Stimulated activated CD4-positive, alpha-beta T cell treated with anti-CD3 and anti-CD28 coated beads, TNF-alpha, amount 100 ng/mL, for 4 hours (primary cell): ENCODE data around the gene GRM3.

Experiments used
- DNase-seq, 3 experiments: peaks; one replicate each; pipeline ENCODE4 v3.0.0-alpha.2; 2020; ENCODE audit warnings: low read depth in 3 of 3

Gene GRM3

DNA sequence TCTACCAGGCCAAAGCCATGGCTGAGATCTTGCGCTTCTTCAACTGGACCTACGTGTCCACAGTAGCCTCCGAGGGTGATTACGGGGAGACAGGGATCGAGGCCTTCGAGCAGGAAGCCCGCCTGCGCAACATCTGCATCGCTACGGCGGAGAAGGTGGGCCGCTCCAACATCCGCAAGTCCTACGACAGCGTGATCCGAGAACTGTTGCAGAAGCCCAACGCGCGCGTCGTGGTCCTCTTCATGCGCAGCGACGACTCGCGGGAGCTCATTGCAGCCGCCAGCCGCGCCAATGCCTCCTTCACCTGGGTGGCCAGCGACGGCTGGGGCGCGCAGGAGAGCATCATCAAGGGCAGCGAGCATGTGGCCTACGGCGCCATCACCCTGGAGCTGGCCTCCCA lies 142.7 kb downstream of the GRM3 start:
- no peak for DNase-seq

DNA sequence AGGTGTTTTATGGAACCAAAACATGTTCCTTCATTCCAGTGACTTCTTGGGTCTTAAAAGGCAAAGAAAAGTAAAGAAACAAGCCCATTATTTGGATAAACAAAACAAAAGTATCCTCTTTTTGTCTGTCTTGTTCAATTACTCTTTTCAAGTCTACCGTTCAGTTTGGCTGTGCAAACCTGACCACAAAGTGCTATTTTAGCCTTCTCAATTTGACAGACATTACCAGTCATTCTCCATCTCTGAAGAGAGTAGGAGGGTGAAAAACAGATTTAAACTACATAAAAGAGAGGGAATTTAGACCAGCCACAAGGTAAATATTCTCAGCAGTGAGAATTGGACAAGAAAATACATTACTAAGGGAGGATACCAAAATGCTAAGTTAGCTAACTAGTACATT lies 145.2 kb downstream of the GRM3 start:
- DNase-seq = no peak

DNA sequence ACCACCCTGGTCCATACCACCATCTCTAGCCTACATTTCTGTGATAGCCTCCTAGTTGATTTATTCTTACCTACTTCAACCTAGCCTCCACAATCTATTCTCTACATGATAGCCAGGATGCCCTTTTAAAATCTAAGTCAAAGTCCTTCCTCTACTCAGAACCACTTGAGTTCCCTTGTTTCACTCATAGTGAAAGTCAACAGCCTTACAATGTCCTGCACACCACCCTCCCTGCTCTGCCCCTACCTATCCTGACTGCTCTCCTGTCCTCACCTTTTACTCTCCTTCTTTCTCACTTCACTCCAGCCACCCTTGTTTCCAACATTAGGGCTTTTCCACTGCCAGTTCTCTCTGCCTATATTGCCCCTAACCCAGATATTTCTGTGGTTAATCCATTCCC lies 146.7 kb downstream of the GRM3 start:
- DNase-seq = no peak

GRCh38 chr7:86792260-86792659 lies 148.6 kb downstream of the GRM3 start:
- DNase-seq = no peak

- no peak for DNase-seq
Observed at GRCh38 chr7:86793136-86793535, 149.4 kb downstream of the GRM3 start.

- DNase-seq = no peak
Observed at GRCh38 chr7:86814661-86815379, 171.1 kb downstream of the GRM3 start.

DNA sequence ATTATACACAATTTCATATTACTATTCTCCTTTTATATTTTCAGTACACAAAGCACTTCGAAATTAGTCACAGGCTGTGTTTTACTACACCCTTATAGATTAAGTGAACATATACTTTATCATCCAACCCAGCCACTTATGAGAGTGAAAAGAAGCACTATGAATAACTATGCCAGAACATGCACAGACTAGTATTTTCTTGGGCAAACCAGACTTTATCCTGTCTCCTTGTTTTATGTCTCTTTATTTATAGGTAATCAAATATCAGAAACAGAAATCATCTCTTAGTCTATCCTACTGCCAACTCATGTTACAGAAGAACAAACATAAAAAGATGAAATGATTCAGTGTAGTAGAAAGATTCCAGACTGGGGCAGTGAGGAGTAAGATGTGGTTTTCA lies 171.8 kb downstream of the GRM3 start:
- DNase-seq = no peak

DNA sequence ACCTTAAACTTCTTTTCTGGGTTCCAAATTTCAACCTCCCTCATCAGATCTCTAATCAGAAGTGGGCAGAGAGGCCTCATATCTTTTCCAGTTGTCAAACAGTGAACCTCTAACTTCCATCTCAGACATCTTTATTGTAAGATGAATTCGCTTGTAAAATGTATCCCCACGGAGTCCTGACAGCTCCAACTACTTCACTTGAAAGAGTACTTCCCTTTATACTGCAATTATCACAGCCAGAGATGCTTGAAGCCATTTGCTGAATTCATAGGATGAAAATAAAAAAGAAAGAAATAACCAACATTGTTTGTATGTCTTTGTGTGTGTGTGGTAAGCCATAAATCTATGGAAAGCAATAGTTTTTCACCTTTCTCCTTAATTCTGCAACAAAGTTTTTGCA lies 175.2 kb downstream of the GRM3 start:
- no peak for DNase-seq

DNA sequence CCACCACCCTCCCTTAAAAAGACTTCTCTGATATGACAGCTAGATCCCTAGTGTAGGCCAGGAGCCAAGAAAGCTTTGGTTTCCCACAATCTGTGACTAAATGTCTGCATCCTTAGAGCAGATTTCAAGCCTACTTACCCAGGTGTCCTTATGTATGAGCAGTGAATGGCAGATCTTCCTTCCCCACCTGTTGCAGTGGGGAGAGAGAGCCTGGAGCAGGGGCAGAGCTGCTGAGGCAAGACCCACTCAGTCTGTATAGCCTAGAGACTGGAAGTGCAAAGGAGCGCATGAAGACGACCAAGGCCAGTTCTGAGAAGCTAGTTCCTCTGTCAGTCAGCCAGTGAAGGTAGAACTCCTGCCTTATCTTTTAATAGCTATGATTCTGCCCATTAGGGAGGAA lies 180.1 kb downstream of the GRM3 start:
- no peak for DNase-seq

- no peak for DNase-seq
Observed at GRCh38 chr7:86825264-86825663, 181.6 kb downstream of the GRM3 start.

DNA sequence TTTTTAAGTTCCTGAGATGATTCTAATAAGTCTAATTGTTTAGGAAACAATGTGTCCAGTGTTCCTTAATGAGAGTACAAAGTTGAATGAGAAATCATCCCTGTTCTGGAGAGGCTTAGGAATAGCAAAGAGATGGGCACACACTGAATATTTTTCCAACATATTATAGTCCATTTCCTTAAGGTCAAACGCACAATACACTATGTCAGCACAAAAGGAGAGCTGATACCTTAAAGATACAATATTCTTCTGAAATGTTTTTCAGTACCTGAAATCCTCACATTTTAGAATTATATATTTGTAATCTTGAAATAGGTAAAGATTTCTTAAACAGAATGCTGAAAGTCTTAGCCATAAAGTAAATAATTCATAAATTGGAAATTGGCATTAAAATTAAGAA lies 183.2 kb downstream of the GRM3 start:
- no peak for DNase-seq

DNA sequence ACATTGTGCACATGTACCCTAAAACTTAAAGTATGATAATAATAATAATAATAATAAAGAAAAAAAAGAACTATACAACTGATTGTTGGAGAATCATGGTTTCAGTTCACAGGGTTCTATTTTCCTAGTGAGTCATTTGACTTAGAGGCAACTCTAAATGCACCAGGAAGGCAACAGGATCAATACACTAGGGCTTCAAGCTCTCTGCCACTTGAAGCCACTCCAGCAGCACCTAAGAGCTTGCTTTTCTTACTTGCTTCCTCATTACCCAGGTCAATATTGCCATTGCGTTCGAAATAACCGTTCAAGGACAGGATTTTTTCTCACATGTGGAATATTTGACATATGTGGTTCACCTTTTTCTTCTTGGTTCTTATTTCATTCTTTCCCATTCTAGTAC lies 189.7 kb downstream of the GRM3 start:
- DNase-seq = no peak

DNA sequence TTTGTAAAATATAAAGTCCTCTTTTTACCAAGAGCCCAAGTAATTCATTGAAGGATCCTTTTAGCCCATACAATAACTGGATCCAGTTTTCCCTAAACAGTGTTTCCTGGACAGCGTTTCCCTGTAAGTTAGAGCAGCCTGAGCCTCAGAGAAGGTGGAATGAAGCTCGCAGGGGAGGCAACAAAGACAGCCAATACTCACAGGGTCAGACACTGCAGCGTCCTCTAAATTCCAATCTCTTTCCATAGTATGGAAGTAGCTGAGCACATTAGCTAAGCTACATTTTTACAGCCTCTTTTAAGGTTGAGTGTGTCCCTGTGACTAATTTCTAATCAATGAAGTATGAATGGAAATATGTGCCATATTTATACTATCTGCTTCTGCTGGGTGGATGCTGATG lies 193.5 kb downstream of the GRM3 start:
- DNase-seq = no peak

DNA sequence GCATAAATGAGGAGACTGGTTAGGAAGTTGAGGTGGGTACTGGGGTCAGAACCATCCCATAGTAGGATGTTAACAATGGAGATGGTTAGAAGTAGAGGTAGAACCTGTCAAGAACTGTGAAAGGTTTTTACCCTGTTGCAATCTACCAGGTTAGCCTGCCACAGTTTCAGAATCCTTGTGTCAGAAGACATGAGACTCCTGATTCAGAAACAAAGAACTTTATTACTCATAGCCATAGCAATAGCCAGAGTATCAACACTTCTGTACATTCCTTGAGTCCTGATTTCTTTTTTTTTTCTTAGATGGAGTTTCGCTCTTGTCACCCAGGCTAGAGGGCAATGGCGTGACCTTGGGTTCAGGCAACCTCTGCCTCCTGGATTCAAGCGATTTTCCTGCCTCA lies 200.9 kb downstream of the GRM3 start:
- DNase-seq = no peak

- DNase-seq = no peak
Observed at GRCh38 chr7:86846494-86847190, 202.9 kb downstream of the GRM3 start.

GRCh38 chr7:86848226-86848625 lies 204.5 kb downstream of the GRM3 start:
- no peak for DNase-seq

DNA sequence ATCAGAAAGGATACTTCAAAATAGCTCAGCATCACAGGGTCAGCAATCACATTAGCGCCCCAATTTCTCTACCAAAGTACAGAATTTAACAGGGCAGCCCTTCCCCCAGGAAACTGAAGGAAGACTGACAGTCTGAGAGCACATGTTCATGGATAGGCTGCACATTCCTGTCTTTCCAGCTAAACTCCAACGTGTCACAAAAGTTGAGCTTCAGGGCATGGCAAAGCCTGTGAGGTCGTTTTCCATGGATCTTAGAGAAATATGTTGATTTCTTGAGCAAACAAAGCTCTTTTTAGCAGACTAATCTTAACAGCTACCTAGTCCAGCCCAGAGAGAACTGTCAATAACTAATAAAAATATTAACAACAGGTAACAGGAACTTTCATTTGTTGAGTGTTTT lies 207.9 kb downstream of the GRM3 start:
- DNase-seq = no peak

DNA sequence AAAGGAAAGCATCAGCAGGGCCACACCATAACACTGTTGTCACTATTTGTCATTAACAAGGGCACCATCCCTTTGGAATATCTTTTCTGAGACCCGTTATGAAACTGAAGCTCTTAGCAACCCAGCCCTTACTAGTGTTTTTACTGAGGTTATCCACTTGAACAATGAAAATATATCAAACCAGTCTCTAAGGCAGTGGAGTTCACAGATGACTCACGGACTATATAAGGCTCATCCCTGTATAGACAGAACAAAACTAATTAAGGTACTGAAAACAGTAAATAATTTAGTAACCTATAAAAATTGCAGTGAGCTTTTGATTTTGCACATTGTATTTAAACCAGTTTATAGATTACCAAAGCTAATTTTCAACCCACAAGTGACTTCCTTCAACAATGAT lies 219.7 kb downstream of the GRM3 start:
- DNase-seq = no peak

DNA sequence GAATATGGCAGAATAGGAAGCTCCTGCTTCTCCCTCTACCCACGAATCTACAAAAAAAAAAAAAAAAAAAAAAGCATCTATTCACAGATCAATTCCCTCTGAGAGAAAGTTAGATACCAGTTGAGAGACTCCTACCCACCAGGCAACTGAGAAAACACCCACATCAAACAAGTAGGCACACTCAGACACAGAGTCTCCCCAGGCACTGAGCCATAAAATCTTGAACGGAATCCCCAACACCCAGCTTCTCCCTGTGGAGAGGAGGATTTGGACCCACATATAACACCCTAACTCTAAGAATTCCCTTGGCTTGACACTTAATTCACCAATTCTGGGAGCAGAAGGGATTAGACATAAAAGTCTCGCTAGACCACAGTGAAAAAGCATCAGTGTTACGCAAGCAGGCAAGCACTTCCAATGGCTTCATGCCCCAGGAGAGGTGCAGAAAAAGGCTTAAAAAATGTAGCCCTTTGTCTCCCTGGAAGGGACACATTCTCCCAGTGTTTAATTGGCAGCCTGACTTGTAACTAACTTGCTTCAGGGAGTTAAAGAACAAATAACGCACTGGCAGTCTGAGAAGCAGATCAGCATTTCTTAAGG lies 223.6 kb downstream of the GRM3 start:
- no peak for DNase-seq

- DNase-seq = no peak
Observed at GRCh38 chr7:86876146-86876545, 232.4 kb downstream of the GRM3 start.

DNA sequence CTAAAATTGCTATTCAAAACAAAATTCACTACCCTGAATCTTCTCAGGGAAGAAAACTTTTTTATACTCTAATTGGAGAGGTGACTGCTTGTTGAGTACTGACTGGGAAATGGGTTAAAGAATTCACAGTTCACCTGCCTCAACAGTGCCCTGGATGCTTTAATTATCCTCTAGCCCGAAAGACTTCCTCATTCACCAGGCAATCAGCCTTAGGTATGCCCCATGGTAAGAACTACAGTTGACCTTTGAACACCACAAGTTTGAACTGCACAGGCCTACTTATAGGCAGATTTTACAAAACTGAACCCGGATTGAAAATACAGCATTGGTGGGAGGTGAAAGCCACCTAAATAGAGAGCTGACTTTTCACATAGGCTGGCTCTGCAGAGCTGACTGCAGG lies 240.4 kb downstream of the GRM3 start:
- DNase-seq = no peak

DNA sequence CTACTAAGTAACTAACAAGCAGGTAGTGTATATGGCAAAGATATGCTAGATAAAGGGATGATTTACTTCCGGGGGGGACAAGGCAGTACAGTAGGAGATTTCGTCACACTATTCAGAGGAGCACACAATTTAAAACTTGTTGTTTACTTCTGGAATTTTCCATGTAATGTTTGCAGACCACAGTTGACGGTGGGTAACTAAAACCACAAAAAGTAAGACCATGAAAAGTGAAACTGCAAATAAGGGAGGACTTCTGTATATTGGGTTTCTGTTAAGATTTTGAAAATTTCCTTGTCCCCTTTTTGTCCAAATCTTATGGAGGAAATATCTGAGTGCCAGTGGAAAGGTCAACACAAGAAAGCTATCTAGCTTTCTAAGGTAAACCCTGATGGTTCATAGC lies 245.8 kb downstream of the GRM3 start:
- DNase-seq = no peak

GRCh38 chr7:86898171-86898570 lies 254.5 kb downstream of the GRM3 start:
- no peak for DNase-seq
